PFSK-1 (cell line): Measurements from ENCODE around the gene UBAP1L.

ENCODE experiments used
- FOXP2 ChIP-seq: optimal IDR thresholded peaks from 2 replicates; pipeline ENCODE3; 2011; ENCODE audit warnings: borderline replicate concordance, control low read depth, inconsistent platforms; ENCODE audit not compliant: insufficient read depth; ENCODE audit errors: extremely low read length, extremely low read depth
- POLR2AphosphoS5 ChIP-seq: IDR thresholded peaks from 2 replicates; pipeline ENCODE4 v1.6.1; 2012; ENCODE audit warnings: low read depth, mild to moderate bottlenecking, control low read depth, low read length, moderate library complexity
- REST ChIP-seq, 2 experiments: IDR thresholded peaks; 2 replicates each; pipeline versions ENCODE4 v1.6.1 to v1.8.0; 2011 to 2012; ENCODE audit warnings: low read depth in 2 of 2, low read length in 2 of 2, control low read depth in 1 of 2, inconsistent platforms in 1 of 2, mild to moderate bottlenecking in 1 of 2, moderate library complexity in 1 of 2; ENCODE audit not compliant: insufficient read depth in 1 of 2
- SIN3A ChIP-seq: IDR thresholded peaks from 2 replicates; pipeline ENCODE4 v1.6.1; 2012; ENCODE audit warnings: mild to moderate bottlenecking, low read length, moderate library complexity, borderline replicate concordance; ENCODE audit not compliant: insufficient read depth
- TAF1 ChIP-seq: IDR thresholded peaks from 2 replicates; pipeline ENCODE4 v1.6.1; 2012; ENCODE audit warnings: low read length, control low read depth, borderline replicate concordance; ENCODE audit not compliant: insufficient read depth

Gene UBAP1L

GRCh38 chr15:65094294-65094995 is 20.6 kb downstream of the UBAP1L start:
- TF ChIP-seq REST (IDR thresholded peaks at IDR 0.05; ENCODE audit: insufficient read depth in 1 of 2, low read depth in 2 of 2, low read length in 2 of 2) (no peak), FOXP2 (no peak), TAF1 (no peak)

GRCh38 chr15:65092911-65093792 is 21.8 kb downstream of the UBAP1L start:
- TF ChIP-seq REST (IDR thresholded peaks at IDR 0.05; ENCODE audit: insufficient read depth in 1 of 2, low read depth in 2 of 2, low read length in 2 of 2) (no peak), FOXP2 (no peak), SIN3A (no peak), POLR2AphosphoS5 (no peak), TAF1 (no peak)

GRCh38 chr15:65091946-65092770 is 22.8 kb downstream of the UBAP1L start:
- no peak for TF ChIP-seq SIN3A
- no peak for TF ChIP-seq POLR2AphosphoS5
- TF ChIP-seq FOXP2, result no peak
- no peak for TF ChIP-seq REST (IDR thresholded peaks at IDR 0.05; ENCODE audit: insufficient read depth in 1 of 2, low read depth in 2 of 2, low read length in 2 of 2)
- TF ChIP-seq TAF1, result no peak

GRCh38 chr15:65089206-65089824 is 25.7 kb downstream of the UBAP1L start:
- no peak for TF ChIP-seq POLR2AphosphoS5
- no peak for TF ChIP-seq SIN3A
- no peak for TF ChIP-seq REST (IDR thresholded peaks at IDR 0.05; ENCODE audit: insufficient read depth in 1 of 2, low read depth in 2 of 2, low read length in 2 of 2)
- TF ChIP-seq TAF1, result no peak
- TF ChIP-seq FOXP2, result no peak
